K562 (cell line): Measurements from ENCODE around the gene PARP4.

ENCODE experiments used
- CTCF ChIP-seq, 3 experiments: IDR thresholded peaks in 2 of 3; conservative IDR thresholded peaks in 1 of 3; 2 replicates each; pipeline ENCODE4 v1.5.1; 2011 to 2012; ENCODE audit warnings: low read length in 3 of 3, mild to moderate bottlenecking in 3 of 3, control low read depth in 2 of 3, improper control_type of control experiment in 1 of 3, inconsistent platforms in 1 of 3, low read depth in 1 of 3, mixed read lengths in 1 of 3, moderate library complexity in 1 of 3; ENCODE audit not compliant: insufficient read depth in 2 of 3
- HDAC6 ChIP-seq: IDR thresholded peaks from 2 replicates; pipeline ENCODE4 v1.6.1; 2012; ENCODE audit warnings: low read depth, mild to moderate bottlenecking, control low read depth, inconsistent platforms, low read length, moderate library complexity
- NR2C2 ChIP-seq, 2 experiments: fragments of 200-800 bp in 1 of 2; sonication (Bioruptor generic) in 1 of 2; sonication (generic) in 1 of 2; formaldehyde crosslinking in 1 of 2; IDR thresholded peaks; 2 replicates each; pipeline versions ENCODE4 v1.6.1 to v1.8.0; 2016 to 2022; ENCODE audit warnings: mild to moderate bottlenecking in 1 of 2, missing compliant biosample characterization in 1 of 2, missing genetic modification characterization in 1 of 2, missing genetic modification reagents in 1 of 2
- SIN3B ChIP-seq: fragments of 450-650 bp; IDR thresholded peaks from 2 replicates; pipeline ENCODE4 v1.6.1; 2017; ENCODE audit warnings: low read depth, mild to moderate bottlenecking, moderate library complexity
- SIRT6 ChIP-seq: IDR thresholded peaks from one replicate; pipeline ENCODE4 v1.6.1; 2012; ENCODE audit warnings: low read depth, mild to moderate bottlenecking, control low read depth, inconsistent platforms, low read length, moderate library complexity
- YY1 ChIP-seq, 3 experiments: IDR thresholded peaks; 2 replicates each; pipeline ENCODE4 v1.6.1; 2011; ENCODE audit warnings: low read length in 2 of 3, mild to moderate bottlenecking in 2 of 3, moderate library complexity in 2 of 3, borderline replicate concordance in 1 of 3, control low read depth in 1 of 3, low read depth in 1 of 3; ENCODE audit not compliant: insufficient read depth in 3 of 3, insufficient replicate concordance in 2 of 3, control insufficient read depth in 1 of 3, insufficient read length in 1 of 3; ENCODE audit errors: extremely low read depth in 1 of 3
- ZNF592 ChIP-seq: fragments of 450-650 bp; IDR thresholded peaks from 2 replicates; pipeline ENCODE4 v1.6.1; 2017; ENCODE audit warnings: antibody characterized with exemption, mild to moderate bottlenecking

DNA sequence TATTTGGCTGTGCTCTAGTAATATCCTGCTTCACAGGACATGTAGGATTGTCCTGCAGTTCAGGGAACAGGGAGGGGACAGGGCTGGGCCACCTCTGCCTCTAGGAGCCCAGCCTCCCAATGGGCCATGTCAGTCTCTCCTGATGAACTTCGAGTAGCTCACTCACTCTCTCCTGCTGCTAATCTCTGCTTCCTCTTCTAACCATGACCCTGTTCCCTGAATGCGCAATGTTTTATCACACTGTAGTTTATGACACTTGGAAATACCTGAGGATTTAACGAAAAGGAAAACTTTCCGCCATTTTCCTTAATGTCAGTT is 9.2 kb downstream of the PARP4 start:
- TF ChIP-seq SIN3B (no peak), NR2C2 (CRISPR knock-in tag; IDR thresholded peaks at IDR 0.05) (no peak), NR2C2 (tag; IDR thresholded peaks at IDR 0.05) (peak; percentile 22; the same call in 1 of the 2 replicates), ZNF592 (no peak), YY1 (IDR thresholded peaks at IDR 0.05; ENCODE audit: borderline replicate concordance in 1 of 3, control insufficient read depth in 1 of 3, extremely low read depth in 1 of 3, insufficient read depth in 3 of 3, insufficient read length in 1 of 3, insufficient replicate concordance in 2 of 3, low read depth in 1 of 3, low read length in 2 of 3) (no peak), CTCF (IDR thresholded peaks at IDR 0.05 in 2 of 3, conservative IDR thresholded peaks at IDR 0.05 in 1 of 3; ENCODE audit: insufficient read depth in 2 of 3, low read depth in 1 of 3, low read length in 3 of 3) (no peak), SIRT6 (no peak), HDAC6 (no peak)
